IgD-negative memory B cell (primary cell): ENCODE data around the gene PRDM15. TPM values are rescaled to one million over a fixed set of nuclear protein-coding genes. Genes with fewer than 3 reads are reported as not detected.

Source experiments
- H3K27ac Mint-ChIP-seq, 3 donors: one replicate each; pipeline ENCODE4 v1.8.0; 2020 to 2022; ENCODE audit warnings: mild to moderate bottlenecking in 3 of 3, mixed read lengths in 3 of 3, moderate library complexity in 1 of 3
- H3K27me3 Mint-ChIP-seq: one replicate; pipeline ENCODE4 v1.8.0; 2021; ENCODE audit warnings: mixed read lengths
- H3K36me3 Mint-ChIP-seq: one replicate; pipeline ENCODE4 v1.8.0; 2020; ENCODE audit warnings: mild to moderate bottlenecking, mixed read lengths
- H3K4me1 Mint-ChIP-seq, 3 donors: one replicate each; pipeline ENCODE4 v1.8.0; 2020 to 2022; ENCODE audit warnings: mixed read lengths in 3 of 3, mild to moderate bottlenecking in 1 of 3
- H3K4me3 Mint-ChIP-seq, 4 donors: one replicate each; pipeline ENCODE4 v1.8.0; 2020 to 2022; ENCODE audit warnings: mild to moderate bottlenecking in 4 of 4, mixed read lengths in 4 of 4, moderate library complexity in 3 of 4
- H3K9me3 Mint-ChIP-seq, 3 donors: one replicate each; pipeline ENCODE4 v1.8.0; 2020 to 2021; ENCODE audit warnings: mixed read lengths in 3 of 3, mild to moderate bottlenecking in 1 of 3
- polyA plus RNA-seq: library from polyadenylated mRNA; unstranded; fragments of 300-500 nt; fragmentation: Illumina TruSeq; gene quantifications from one replicate; pipeline ENCODE4 v1.2.3, GENCODE V29; 2021

Gene PRDM15
- polyA plus RNA-seq, 1 donor from 2014 or later: 5.6 TPM

DNA sequence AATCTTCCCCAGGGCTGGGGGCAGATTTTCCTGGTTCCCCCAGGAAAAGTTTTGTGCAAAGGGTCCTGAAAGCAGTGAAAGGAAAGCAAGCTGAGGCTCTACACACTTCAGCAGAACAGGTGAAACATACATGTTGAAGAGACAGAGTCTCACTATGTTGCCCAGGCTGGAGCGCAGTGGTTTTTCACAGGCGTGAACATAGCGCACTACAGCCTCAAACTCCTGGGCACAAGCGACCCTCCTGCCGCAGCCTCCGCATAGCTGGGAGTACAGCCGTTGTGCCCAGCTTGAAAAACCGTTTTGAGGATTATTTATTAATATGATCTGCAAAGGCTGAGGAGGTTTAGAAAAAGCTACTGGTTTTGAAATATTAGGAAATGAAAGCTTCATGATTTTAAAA lies 11.8 kb downstream of the PRDM15 start:
- Mint-ChIP-seq H3K4me1 (peaks cover 36 to 55% (median 44%) of the 10 kb centered on the region in 3 donors), H3K27me3 (peaks cover 7% of the 10 kb centered on the region), H3K9me3 (no peaks in the 10 kb centered on the region), H3K36me3 (peaks cover 8% of the 10 kb centered on the region), H3K27ac (peak overlapping the region in 1 of 3 donors; percentile 14), H3K4me3 (no peak overlapping the region)

- peaks cover 36 to 59% (median 47%) of the 10 kb centered on the region in 3 donors for H3K4me1 Mint-ChIP-seq
- peak overlapping the region in 2 of 4 donors; percentile 18 to 28 for H3K4me3 Mint-ChIP-seq
- H3K27ac Mint-ChIP-seq: no peak overlapping the region
- peaks cover 3% of the 10 kb centered on the region for H3K36me3 Mint-ChIP-seq
- no peaks in the 10 kb centered on the region for H3K9me3 Mint-ChIP-seq
- peaks cover 7% of the 10 kb centered on the region for H3K27me3 Mint-ChIP-seq
Measured at GRCh38 chr21:41866274-41866809, 12.8 kb downstream of the PRDM15 start.

DNA sequence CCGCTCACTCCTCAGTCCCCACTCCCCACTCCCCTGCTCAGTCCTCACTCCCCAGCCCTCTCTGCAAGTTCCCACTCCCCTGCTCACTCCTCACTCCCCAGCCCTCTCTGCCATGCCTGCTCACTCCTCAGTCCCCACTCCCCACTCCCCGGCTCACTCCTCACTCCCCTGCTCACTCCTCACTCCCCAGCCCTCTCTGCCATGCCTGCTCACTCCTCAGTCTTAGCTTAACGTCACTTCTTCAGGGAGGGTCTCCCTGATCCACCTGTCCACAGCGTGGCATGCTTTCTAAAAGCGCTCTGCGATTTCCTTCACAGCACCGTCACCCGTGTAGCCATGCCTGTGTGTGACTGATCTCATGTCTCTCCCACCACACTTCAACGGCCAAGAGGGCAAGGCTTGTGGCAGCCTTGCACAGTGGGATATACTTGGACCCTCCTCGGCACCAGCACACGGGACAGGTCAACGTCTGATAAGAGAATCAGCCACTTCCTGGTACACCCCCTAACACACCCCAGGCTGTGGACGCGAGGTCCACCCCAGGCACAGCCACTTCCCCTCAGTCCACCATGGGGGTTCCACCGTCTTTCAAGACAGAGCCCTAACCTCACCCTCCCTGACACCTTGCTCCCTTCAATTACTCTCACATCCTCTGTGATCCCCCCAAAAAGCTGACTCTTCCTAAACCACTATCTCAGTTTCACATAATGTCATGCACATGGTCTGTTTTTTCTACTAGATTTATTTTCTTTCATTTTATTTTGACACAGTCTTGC lies 14.0 kb downstream of the PRDM15 start:
- H3K4me3 Mint-ChIP-seq: peak overlapping the region; percentile 37 to 89 (median 79)
- H3K4me1 Mint-ChIP-seq: peaks cover 36 to 59% (median 49%) of the 10 kb centered on the region in 3 donors
- H3K27ac Mint-ChIP-seq: peak overlapping the region in 2 of 3 donors; percentile 20 to 73
- no peaks in the 10 kb centered on the region for H3K9me3 Mint-ChIP-seq
- H3K27me3 Mint-ChIP-seq: peaks cover 7% of the 10 kb centered on the region
- peaks cover 3% of the 10 kb centered on the region for H3K36me3 Mint-ChIP-seq

DNA sequence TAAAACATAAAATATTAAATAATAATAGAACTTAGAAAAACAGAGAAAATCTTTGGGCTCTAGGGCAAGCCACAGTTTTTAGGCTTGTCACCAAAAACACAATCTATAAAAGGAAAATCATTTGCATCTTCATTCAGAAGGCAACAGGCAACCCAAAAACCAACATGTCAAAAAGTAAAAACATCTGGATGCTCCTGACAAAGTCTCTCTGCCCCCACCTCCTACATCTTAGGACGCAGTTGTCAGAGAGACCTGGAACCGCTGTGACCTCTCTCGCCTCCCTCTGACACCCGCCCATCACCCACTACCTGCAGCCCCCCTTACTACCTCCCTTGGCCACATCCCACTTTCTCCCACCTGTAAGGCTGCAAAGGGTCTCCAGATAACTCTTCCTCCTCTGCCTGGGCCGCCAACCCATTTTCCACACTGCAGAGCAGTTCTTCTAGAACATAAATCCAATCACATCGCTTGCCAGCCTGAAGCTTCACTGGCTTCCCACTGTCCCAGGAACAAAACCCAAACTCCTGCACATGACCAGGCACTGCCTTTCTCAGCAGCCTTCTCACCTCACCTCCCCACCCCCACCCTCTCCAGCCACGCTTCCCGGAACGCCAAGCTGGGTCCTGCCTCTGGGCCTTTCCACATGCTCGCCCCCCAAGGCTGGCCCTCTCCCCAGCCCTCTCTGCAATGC lies 14.7 kb downstream of the PRDM15 start:
- Mint-ChIP-seq H3K36me3 (peaks cover 3% of the 10 kb centered on the region), H3K4me1 (peaks cover 31 to 55% (median 49%) of the 10 kb centered on the region in 3 donors), H3K27ac (peak overlapping the region in 1 of 3 donors; percentile 25), H3K27me3 (peaks cover 7% of the 10 kb centered on the region), H3K9me3 (no peaks in the 10 kb centered on the region), H3K4me3 (peak overlapping the region; percentile 22 to 89 (median 46))

DNA sequence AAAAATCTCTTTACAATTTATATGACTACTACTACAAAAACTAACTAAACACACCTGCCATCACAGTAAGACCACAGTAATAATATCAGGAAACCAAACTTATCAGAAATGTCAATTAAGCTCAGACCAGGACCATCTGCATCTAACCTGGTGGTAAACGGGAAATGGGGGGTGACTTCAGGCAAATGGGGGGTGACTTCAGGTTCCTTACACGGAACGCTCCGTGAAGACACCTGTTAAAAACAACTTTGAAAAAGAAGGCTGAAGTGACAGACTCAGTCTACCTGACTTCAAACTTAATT lies 15.8 kb downstream of the PRDM15 start:
- H3K4me3 Mint-ChIP-seq: peak overlapping the region; percentile 18 to 88 (median 66)
- no peaks in the 10 kb centered on the region for H3K9me3 Mint-ChIP-seq
- H3K4me1 Mint-ChIP-seq: peaks cover 28 to 48% (median 44%) of the 10 kb centered on the region in 3 donors

GRCh38 chr21:41861987-41862386 lies 17.2 kb downstream of the PRDM15 start:
- peaks cover 4% of the 10 kb centered on the region for H3K27me3 Mint-ChIP-seq
- peaks cover 24 to 37% (median 35%) of the 10 kb centered on the region in 3 donors for H3K4me1 Mint-ChIP-seq
- peak overlapping the region in 1 of 4 donors; percentile 59 for H3K4me3 Mint-ChIP-seq
- H3K27ac Mint-ChIP-seq: no peak overlapping the region
- peaks cover 2% of the 10 kb centered on the region for H3K36me3 Mint-ChIP-seq
- H3K9me3 Mint-ChIP-seq: no peaks in the 10 kb centered on the region

More for the DNA sequence above, 15.8 kb downstream of the PRDM15 start:
- Mint-ChIP-seq H3K36me3 (peaks cover 3% of the 10 kb centered on the region), H3K27me3 (peaks cover 4% of the 10 kb centered on the region), H3K27ac (peak overlapping the region; percentile 10 to 42 (median 31))

- no peak overlapping the region for H3K4me3 Mint-ChIP-seq
- H3K27ac Mint-ChIP-seq: no peak overlapping the region
- peaks cover 2% of the 10 kb centered on the region for H3K36me3 Mint-ChIP-seq
- H3K27me3 Mint-ChIP-seq: peaks cover 4% of the 10 kb centered on the region
- no peaks in the 10 kb centered on the region for H3K9me3 Mint-ChIP-seq
- H3K4me1 Mint-ChIP-seq: peaks cover 23 to 40% (median 33%) of the 10 kb centered on the region in 3 donors
Measured at GRCh38 chr21:41861255-41861654, 17.9 kb downstream of the PRDM15 start.

GRCh38 chr21:41859297-41859980 lies 19.7 kb downstream of the PRDM15 start:
- no peaks in the 10 kb centered on the region for H3K9me3 Mint-ChIP-seq
- peaks cover 2% of the 10 kb centered on the region for H3K36me3 Mint-ChIP-seq
- peaks cover 9 to 28% (median 21%) of the 10 kb centered on the region in 3 donors for H3K4me1 Mint-ChIP-seq
- no peak overlapping the region for H3K4me3 Mint-ChIP-seq
- H3K27ac Mint-ChIP-seq: no peak overlapping the region
- H3K27me3 Mint-ChIP-seq: peaks cover 2% of the 10 kb centered on the region

DNA sequence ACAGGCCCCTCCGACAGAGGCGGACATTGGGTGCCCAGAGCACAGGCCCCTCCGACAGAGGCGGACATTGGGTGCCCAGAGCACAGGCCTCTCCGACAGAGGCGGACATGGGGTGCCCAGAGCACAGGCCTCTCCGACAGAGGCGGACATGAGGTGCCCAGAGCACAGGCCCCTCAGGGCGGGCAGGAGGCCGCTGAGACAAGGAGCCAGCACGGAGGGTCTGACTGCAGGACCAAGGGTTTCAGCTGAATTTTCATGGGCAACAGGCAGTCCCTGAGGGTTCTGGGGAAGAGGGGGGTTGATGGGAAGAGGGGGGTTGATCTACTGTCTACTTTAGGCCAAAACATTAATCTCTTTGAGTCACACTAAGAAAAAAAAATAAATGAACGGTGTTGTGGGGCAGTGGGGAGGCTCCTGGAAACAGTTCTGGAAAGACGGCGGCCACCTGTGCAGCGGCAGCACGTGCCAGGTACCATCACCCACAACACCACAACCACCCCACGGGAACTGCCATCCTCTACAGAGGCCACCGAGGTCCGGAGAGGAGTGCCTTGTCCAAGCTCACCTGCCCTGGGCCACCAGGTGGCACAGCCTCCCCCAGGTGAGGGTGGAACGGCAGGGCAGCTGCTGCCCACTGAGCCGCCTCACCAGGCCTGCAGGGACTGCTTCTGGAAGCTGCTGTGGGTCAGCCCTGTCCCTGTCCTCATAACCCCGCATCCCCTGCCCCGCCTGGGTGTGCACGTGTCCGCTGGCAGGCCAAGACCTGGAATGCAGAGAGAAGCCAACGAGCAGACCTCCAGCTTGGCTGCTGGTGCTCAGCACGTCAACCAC lies 20.5 kb downstream of the PRDM15 start:
- Mint-ChIP-seq H3K27ac (peak overlapping the region in 1 of 3 donors; percentile 74), H3K4me1 (peaks cover 6 to 22% (median 15%) of the 10 kb centered on the region in 3 donors), H3K36me3 (peaks cover 2% of the 10 kb centered on the region), H3K4me3 (no peak overlapping the region), H3K9me3 (no peaks in the 10 kb centered on the region), H3K27me3 (peaks cover 2% of the 10 kb centered on the region)

GRCh38 chr21:41857771-41858300 lies 21.3 kb downstream of the PRDM15 start:
- no peak overlapping the region for H3K4me3 Mint-ChIP-seq
- H3K27me3 Mint-ChIP-seq: no peaks in the 10 kb centered on the region
- H3K27ac Mint-ChIP-seq: no peak overlapping the region
- H3K36me3 Mint-ChIP-seq: peaks cover 2% of the 10 kb centered on the region
- H3K4me1 Mint-ChIP-seq: peaks cover 0 to 15% (median 9%) of the 10 kb centered on the region in 3 donors
- no peaks in the 10 kb centered on the region for H3K9me3 Mint-ChIP-seq

DNA sequence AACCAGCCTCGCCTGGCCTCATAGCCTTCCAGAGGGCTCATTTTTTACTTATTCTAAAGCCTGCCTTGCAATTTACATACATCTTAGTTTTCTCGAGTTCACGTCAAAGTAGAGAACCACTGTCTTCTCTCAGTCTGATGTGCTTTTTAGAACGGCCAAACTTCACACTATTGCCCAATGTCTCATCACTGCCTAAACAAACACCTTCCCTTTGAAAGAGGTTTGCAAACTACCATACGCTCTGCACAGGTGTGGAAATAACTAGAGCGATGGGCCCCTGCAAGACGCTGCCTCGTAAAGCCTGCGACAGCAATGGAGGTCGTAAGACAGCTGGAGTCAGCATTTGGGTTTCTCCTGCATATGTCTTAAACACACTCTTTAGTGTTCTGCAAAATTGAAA lies 22.6 kb downstream of the PRDM15 start:
- Mint-ChIP-seq H3K27ac (no peak overlapping the region), H3K36me3 (peaks cover 2% of the 10 kb centered on the region), H3K4me3 (no peak overlapping the region), H3K4me1 (peaks cover 0 to 6% (median 4%) of the 10 kb centered on the region in 3 donors), H3K27me3 (no peaks in the 10 kb centered on the region), H3K9me3 (no peaks in the 10 kb centered on the region)

DNA sequence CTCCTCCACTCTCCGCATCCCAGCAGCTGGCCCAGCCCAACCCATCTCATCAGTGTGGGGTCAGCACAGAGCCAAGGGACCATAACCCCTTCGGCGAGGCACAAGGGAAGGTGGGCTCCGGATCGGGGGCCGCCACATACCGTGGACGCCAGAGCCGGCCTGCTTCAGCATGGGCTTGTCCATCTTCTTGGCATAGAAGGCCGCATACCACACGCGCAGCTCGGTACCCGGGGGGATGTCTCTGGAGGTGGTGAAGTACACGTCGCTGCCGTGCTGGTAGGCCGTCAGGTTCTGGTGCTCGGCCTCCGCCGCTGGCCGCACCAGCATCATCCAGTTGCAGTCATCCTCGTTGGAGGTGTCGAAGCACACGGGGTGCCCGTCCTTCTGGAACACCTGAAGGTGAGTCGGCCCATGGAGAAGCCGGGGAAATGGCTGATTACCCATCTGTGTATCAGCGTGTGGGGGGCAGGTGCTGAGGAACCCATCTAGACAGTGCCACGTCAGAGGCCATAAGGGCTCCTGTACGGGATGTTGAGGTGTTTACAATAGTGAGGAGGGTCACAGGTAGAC lies 24.6 kb downstream of the PRDM15 start:
- H3K4me3 Mint-ChIP-seq: no peak overlapping the region
- no peaks in the 10 kb centered on the region for H3K27me3 Mint-ChIP-seq
- H3K36me3 Mint-ChIP-seq: peaks cover 2% of the 10 kb centered on the region
- H3K9me3 Mint-ChIP-seq: no peaks in the 10 kb centered on the region
- peaks cover 0 to 4% (median 0%) of the 10 kb centered on the region in 3 donors for H3K4me1 Mint-ChIP-seq
- H3K27ac Mint-ChIP-seq: no peak overlapping the region

GRCh38 chr21:41852929-41853320 lies 26.2 kb downstream of the PRDM15 start:
- Mint-ChIP-seq H3K27ac (no peak overlapping the region), H3K4me3 (no peak overlapping the region), H3K9me3 (no peaks in the 10 kb centered on the region), H3K36me3 (peaks cover 3% of the 10 kb centered on the region), H3K27me3 (no peaks in the 10 kb centered on the region), H3K4me1 (peaks cover 0 to 7% (median 0%) of the 10 kb centered on the region in 3 donors)
